Central memory CD8-positive, alpha-beta T cell (primary cell): ENCODE data around the gene OIT3.

Source experiments
- ATAC-seq: fragments of 150-1000 bp; cut with Tn5 transposase; replicated peaks from 2 replicates; pipeline ENCODE4 v1.10.0; 2022; ENCODE audit warnings: mild to moderate bottlenecking, moderate FRiP score, moderate number of reproducible peaks; ENCODE audit not compliant: poor library complexity, severe bottlenecking; ENCODE audit errors: extremely low read depth
- DNase-seq, 2 donors: peaks; one replicate each; pipeline ENCODE4 v3.0.0; 2021; ENCODE audit warnings: low spot score in 2 of 2
- H3K27ac Mint-ChIP-seq: one replicate; pipeline ENCODE4 v1.8.0; 2022; ENCODE audit warnings: low read depth, mild to moderate bottlenecking, moderate library complexity, mixed read lengths
- H3K27me3 Mint-ChIP-seq: one replicate; pipeline ENCODE4 v1.8.0; 2022; ENCODE audit warnings: mixed read lengths
- H3K36me3 Mint-ChIP-seq: one replicate; pipeline ENCODE4 v1.8.0; 2022; ENCODE audit warnings: mild to moderate bottlenecking, moderate library complexity, mixed read lengths; ENCODE audit not compliant: insufficient read depth
- H3K4me1 Mint-ChIP-seq: one replicate; pipeline ENCODE4 v1.8.0; 2022; ENCODE audit warnings: mixed read lengths
- H3K4me3 Mint-ChIP-seq: one replicate; pipeline ENCODE4 v1.8.0; 2022; ENCODE audit warnings: mild to moderate bottlenecking, moderate library complexity, mixed read lengths
- H3K9me3 Mint-ChIP-seq: one replicate; pipeline ENCODE4 v1.8.0; 2022; ENCODE audit warnings: mixed read lengths

The OIT3 gene

GRCh38 chr10:72976886-72977285 is 83.3 kb downstream of the OIT3 start:
- Mint-ChIP-seq H3K9me3 (peaks cover 46% of the 10 kb centered on the region), H3K4me3 (no peak overlapping the region), H3K36me3 (no peaks in the 10 kb centered on the region), H3K27me3 (peaks cover 84% of the 10 kb centered on the region), H3K27ac (no peak overlapping the region), H3K4me1 (no peaks in the 10 kb centered on the region)
- DNase-seq: no peak
- ATAC-seq: no peak

GRCh38 chr10:72979709-72980108 is 86.2 kb downstream of the OIT3 start:
- Mint-ChIP-seq H3K4me3 (no peak overlapping the region), H3K27ac (no peak overlapping the region), H3K9me3 (peaks cover 46% of the 10 kb centered on the region), H3K27me3 (peaks cover 83% of the 10 kb centered on the region), H3K4me1 (no peaks in the 10 kb centered on the region), H3K36me3 (no peaks in the 10 kb centered on the region)
- no peak for ATAC-seq
- DNase-seq: no peak

GRCh38 chr10:72980348-72980747 is 86.8 kb downstream of the OIT3 start:
- no peak overlapping the region for H3K27ac Mint-ChIP-seq
- H3K4me3 Mint-ChIP-seq: no peak overlapping the region
- H3K4me1 Mint-ChIP-seq: no peaks in the 10 kb centered on the region
- ATAC-seq (no peak), DNase-seq (no peak)
- H3K9me3 Mint-ChIP-seq: peaks cover 44% of the 10 kb centered on the region
- peaks cover 77% of the 10 kb centered on the region for H3K27me3 Mint-ChIP-seq
- H3K36me3 Mint-ChIP-seq: no peaks in the 10 kb centered on the region

GRCh38 chr10:72981028-72981881 is 87.7 kb downstream of the OIT3 start:
- peaks cover 36% of the 10 kb centered on the region for H3K9me3 Mint-ChIP-seq
- no peaks in the 10 kb centered on the region for H3K36me3 Mint-ChIP-seq
- no peak overlapping the region for H3K27ac Mint-ChIP-seq
- peaks cover 69% of the 10 kb centered on the region for H3K27me3 Mint-ChIP-seq
- no peaks in the 10 kb centered on the region for H3K4me1 Mint-ChIP-seq
- H3K4me3 Mint-ChIP-seq: no peak overlapping the region
- DNase-seq (no peak), ATAC-seq (no peak)

GRCh38 chr10:72981882-72982529 is 88.5 kb downstream of the OIT3 start:
- Mint-ChIP-seq H3K27ac (no peak overlapping the region), H3K4me3 (no peak overlapping the region), H3K27me3 (peaks cover 62% of the 10 kb centered on the region), H3K36me3 (no peaks in the 10 kb centered on the region), H3K9me3 (peaks cover 32% of the 10 kb centered on the region), H3K4me1 (no peaks in the 10 kb centered on the region)
- ATAC-seq (no peak), DNase-seq (no peak)
